GM11168 (cell line): ENCODE measurements around the gene CSNK1D.

Experiments
- in situ Hi-C: fragments of 300-500 bp; cut with MboI; formaldehyde crosslinking; loops from one replicate; pipeline ENCODE4 v1.12.0; 2022; ENCODE audit warnings: low sequenced_read_pairs; ENCODE audit not compliant: unreplicated experiment

Gene CSNK1D

GRCh38 chr17:82311971-82312370, 38.5 kb upstream of the CSNK1D start:
- in situ Hi-C loops = no loop called here

DNA sequence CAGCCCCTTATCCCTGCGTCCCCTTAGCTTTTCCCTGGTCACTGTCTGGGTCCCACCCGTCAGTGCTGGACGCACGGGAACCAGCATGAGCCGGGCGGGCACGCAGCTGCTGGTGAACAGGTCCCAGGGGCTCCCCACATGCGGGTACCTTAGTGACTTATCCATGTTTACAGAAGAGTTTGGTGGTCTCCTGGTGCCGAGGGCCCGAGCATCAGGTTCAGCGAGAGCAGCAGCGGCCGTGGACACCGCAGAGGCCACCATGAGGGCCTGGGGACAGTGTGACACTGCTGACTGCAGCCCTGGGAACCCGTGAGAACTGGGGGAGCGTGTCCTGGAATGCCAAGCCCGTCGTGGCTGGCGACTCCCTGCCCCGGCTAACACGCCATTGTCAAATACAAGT, 37.4 kb upstream of the CSNK1D start:
- in situ Hi-C loops = no loop called here

DNA sequence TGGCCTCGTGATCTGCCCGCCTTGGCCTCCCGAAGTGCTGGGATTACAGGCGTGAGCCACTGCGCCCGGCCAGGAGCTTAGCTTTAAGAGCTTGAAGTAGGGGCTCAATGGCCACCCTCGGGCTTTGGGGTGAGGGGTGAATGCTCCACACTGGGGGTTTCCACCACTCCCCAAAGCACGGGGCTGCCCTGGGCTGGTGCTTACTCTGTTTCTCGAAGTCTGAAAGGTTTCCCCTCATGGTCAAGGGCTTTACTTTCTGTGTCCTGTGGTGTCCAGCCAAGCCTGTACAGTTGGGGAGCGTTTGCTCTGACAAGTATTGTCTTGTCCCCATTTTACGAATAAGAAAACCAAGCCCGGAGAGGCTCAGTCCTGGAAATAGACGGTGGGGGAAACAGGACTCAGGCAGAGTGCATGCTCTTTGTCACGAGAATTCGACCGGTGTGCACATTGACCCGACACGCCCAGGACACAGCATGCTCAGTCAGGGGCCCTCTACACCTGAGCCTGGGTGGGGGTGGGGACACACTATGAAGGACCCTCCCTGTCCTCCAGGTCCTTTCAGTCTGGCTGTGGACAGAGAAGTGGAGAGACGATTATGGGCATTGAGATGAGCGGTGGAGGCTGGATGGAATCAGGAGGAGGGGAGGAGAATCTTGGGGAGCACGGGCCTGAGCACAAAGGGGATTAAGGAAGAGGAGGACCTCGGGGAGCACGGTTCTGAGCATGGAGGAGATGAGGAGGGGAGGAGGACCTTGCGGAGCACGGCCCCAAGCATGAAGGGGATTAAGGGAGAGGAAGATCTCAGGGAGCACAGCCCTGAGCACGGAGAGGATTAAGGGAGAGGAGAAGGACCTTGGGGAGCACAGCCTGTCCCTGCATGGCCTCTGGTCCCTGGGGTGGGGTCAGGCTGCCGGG, 36.4 kb upstream of the CSNK1D start:
- in situ Hi-C loops = no loop called here

GRCh38 chr17:82305727-82306300, 32.3 kb upstream of the CSNK1D start:
- in situ Hi-C loops = no loop called here

GRCh38 chr17:82304826-82305726, 31.6 kb upstream of the CSNK1D start:
- in situ Hi-C loops = no loop called here

GRCh38 chr17:82303944-82304808, 30.7 kb upstream of the CSNK1D start:
- in situ Hi-C loops = no loop called here

GRCh38 chr17:82302991-82303943, 29.8 kb upstream of the CSNK1D start:
- in situ Hi-C loops = no loop called here

GRCh38 chr17:82302568-82302963, 29.1 kb upstream of the CSNK1D start:
- in situ Hi-C loops = no loop called here

- in situ Hi-C loops = no loop called here
Observed at GRCh38 chr17:82301916-82302567, 28.5 kb upstream of the CSNK1D start.

GRCh38 chr17:82301300-82301915, 27.9 kb upstream of the CSNK1D start:
- in situ Hi-C loops = no loop called here

DNA sequence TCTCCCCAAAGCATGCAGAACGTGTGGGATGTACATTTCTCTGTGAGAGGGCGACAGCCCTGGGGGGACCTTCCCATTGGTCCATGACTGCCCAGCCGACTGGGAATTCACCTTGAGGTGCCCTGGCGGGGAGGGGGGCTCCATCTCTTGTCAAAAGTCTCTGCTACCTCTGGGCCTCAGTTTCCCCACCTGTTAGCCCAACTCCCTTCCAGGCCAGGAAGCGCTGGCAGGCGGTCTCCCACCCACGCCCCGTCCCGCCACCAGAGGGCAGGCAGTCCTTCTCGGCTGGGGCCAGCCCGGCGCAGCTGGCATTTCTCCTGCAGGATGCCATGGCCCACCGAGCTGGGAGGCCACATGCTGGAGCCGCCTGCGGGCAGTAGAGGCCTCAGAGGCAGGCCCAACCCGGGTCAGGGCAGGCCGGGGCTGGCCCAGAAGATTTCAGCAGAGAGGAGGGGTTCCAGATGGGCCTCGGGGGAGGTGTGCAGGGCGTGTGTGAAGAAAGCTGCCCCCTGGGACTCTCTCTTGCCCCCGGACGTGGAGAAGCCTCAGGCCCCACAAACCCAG, 27.3 kb upstream of the CSNK1D start:
- in situ Hi-C loops = no loop called here

DNA sequence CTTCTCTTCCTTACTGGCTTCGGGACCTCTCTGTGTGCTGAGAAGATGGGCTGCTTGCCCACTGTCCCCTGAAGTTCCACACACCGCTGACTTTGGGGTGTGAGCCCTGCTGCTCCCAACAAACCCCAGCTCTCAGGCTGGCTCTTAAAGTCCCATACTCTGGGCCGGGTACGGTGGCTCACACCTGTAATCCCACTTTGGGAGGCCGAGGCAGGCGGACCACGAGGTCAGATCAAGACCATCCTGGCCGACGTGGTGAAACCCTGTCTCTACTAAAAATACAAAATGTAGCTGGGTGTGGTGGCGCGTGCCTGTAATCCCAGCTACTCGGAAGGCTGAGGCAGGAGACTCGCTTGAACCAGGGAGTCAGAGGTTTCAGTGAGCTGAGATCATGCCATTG, 26.7 kb upstream of the CSNK1D start:
- in situ Hi-C loops = no loop called here

GRCh38 chr17:82299452-82299851, 26.0 kb upstream of the CSNK1D start:
- in situ Hi-C loops = no loop called here

DNA sequence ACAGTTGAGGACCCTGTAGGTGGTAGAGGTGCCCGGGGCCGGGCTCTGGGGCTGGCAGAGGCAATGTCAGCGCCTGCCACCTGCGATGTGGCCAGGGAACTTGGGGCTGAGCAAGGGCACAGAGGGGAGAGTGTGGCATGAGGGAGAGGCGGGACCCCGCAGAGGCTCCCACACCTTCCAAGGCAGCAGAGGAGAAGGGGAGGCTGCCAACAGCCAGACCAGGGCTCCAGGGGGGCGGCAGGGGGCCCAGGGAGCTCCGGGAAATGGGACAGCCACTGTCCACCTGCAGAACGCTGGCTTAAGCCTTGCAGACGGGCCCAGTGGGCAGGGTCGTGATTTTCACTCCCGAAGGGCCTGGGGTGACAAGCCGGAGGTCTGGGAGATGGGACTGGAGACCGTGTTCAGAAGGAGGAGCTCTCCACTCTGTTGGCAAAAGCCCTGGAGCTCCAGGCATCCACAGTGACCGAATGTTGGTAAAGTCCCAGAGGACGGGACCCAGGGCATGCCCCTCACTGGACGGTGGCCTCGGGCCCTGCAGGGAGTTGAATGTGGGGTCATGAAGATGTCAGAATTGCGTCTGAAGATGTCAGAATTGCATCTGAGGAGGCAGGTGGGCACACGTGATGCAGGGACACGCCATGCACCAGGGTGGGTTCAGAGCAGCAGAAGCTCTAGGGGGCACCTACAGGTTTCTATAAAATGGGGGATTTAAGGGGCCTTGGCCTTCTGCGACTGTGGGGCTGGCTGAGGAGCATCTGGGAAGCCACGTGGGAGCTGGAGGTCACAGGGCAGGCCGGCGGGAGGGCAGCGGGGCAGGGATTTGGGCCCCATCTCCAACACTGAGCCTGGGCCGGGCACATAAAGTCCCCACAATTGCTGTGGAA, 25.3 kb upstream of the CSNK1D start:
- in situ Hi-C loops = no loop called here

- in situ Hi-C loops = no loop called here
Observed at GRCh38 chr17:82297714-82298537, 24.4 kb upstream of the CSNK1D start.

- in situ Hi-C loops = no loop called here
Observed at GRCh38 chr17:82297280-82297713, 23.8 kb upstream of the CSNK1D start.
